Measurements from ENCODE around the gene MSH4.
"Not testable (repeated sequence)": the region's sequence is repeated elsewhere in the genome, so short reads cannot be mapped to it uniquely, and the experiment has no call there.

The MSH4 gene

GRCh38 chr1:75796376-75797272, at the start of gene MSH4:
Gene MSH4, plus strand, starts transcription at chr1:75796882. Its CDS starts 104 bp downstream, at chr1:75796986.
- Histone ChIP-seq H3K27me3 (ENCODE audit: low read depth) (no peaks in the 10 kb centered on the region; the same call in 1 of the 2 replicates), H3K4me1 (peaks cover 10% of the 10 kb centered on the region), H3K36me3 (replicated peaks) (peaks cover 49% of the 10 kb centered on the region), H3K9me3 (no peaks in the 10 kb centered on the region), H3K4me3 (no peak within 1 kb of the TSS)
- peak in 1 of 2 experiments; percentile 49 for DNase-seq (ENCODE audit: low spot score in 2 of 2)
- in situ Hi-C loops (cut with MboI; ENCODE audit: low sequenced_read_pairs) = loop anchor here (10.0 kb wide), 1 partner anchor 72 kb away; the partner anchor contains the start of gene ACADM

GRCh38 chr1:75757210-75757609, 39.5 kb upstream of the MSH4 start:
- H3K4me3 ChIP-seq; H3K27me3 ChIP-seq (ENCODE audit: low read depth); in situ Hi-C loops (cut with MboI; ENCODE audit: low sequenced_read_pairs); H3K9me3 ChIP-seq; DNase-seq (ENCODE audit: low spot score in 2 of 2); H3K4me1 ChIP-seq: not testable (repeated sequence)
- peaks cover 34% of the 10 kb centered on the region for H3K36me3 ChIP-seq (replicated peaks)

- H3K9me3 ChIP-seq; H3K4me1 ChIP-seq; DNase-seq (ENCODE audit: low spot score in 2 of 2); H3K27me3 ChIP-seq (ENCODE audit: low read depth); H3K4me3 ChIP-seq; in situ Hi-C loops (cut with MboI; ENCODE audit: low sequenced_read_pairs): not testable (repeated sequence)
- H3K36me3 ChIP-seq (replicated peaks) = peaks cover 26% of the 10 kb centered on the region
Measured at GRCh38 chr1:75758543-75758942, 38.1 kb upstream of the MSH4 start.

GRCh38 chr1:75764057-75764655, 32.5 kb upstream of the MSH4 start:
- Histone ChIP-seq H3K9me3 (no peaks in the 10 kb centered on the region), H3K27me3 (ENCODE audit: low read depth) (no peaks in the 10 kb centered on the region), H3K4me3 (no peak overlapping the region), H3K4me1 (peaks cover 16% of the 10 kb centered on the region), H3K36me3 (replicated peaks) (peaks cover 6% of the 10 kb centered on the region; the same call in 1 of the 2 replicates)
- no peak for DNase-seq (ENCODE audit: low spot score in 2 of 2)
- in situ Hi-C loops (cut with MboI; ENCODE audit: low sequenced_read_pairs) = no loop called here

- H3K27me3 ChIP-seq (ENCODE audit: low read depth) = no peaks in the 10 kb centered on the region
- DNase-seq (ENCODE audit: low spot score in 2 of 2) = no peak
- no peaks in the 10 kb centered on the region for H3K9me3 ChIP-seq
- no peak overlapping the region for H3K4me3 ChIP-seq
- peaks cover 19% of the 10 kb centered on the region for H3K4me1 ChIP-seq
- peaks cover 6% of the 10 kb centered on the region; the same call in 1 of the 2 replicates for H3K36me3 ChIP-seq (replicated peaks)
- in situ Hi-C loops (cut with MboI; ENCODE audit: low sequenced_read_pairs) = no loop called here
Measured at GRCh38 chr1:75765697-75766355, 30.9 kb upstream of the MSH4 start.

- Histone ChIP-seq H3K4me3 (no peak overlapping the region), H3K9me3 (no peaks in the 10 kb centered on the region), H3K4me1 (peaks cover 19% of the 10 kb centered on the region), H3K36me3 (replicated peaks) (no peaks in the 10 kb centered on the region), H3K27me3 (ENCODE audit: low read depth) (no peaks in the 10 kb centered on the region)
- in situ Hi-C loops (cut with MboI; ENCODE audit: low sequenced_read_pairs) = no loop called here
- no peak for DNase-seq (ENCODE audit: low spot score in 2 of 2)
Measured at GRCh38 chr1:75768016-75768415, 28.7 kb upstream of the MSH4 start.

GRCh38 chr1:75770761-75771160, 25.9 kb upstream of the MSH4 start:
- Histone ChIP-seq H3K4me3 (no peak overlapping the region), H3K9me3 (no peaks in the 10 kb centered on the region), H3K27me3 (ENCODE audit: low read depth) (no peaks in the 10 kb centered on the region), H3K36me3 (replicated peaks) (no peaks in the 10 kb centered on the region), H3K4me1 (peaks cover 9% of the 10 kb centered on the region)
- in situ Hi-C loops (cut with MboI; ENCODE audit: low sequenced_read_pairs) = no loop called here
- no peak for DNase-seq (ENCODE audit: low spot score in 2 of 2)

- H3K27me3 ChIP-seq (ENCODE audit: low read depth) = no peaks in the 10 kb centered on the region
- in situ Hi-C loops (cut with MboI; ENCODE audit: low sequenced_read_pairs) = no loop called here
- peaks cover 9% of the 10 kb centered on the region for H3K4me1 ChIP-seq
- H3K36me3 ChIP-seq (replicated peaks) = no peaks in the 10 kb centered on the region
- H3K4me3 ChIP-seq = no peak overlapping the region
- H3K9me3 ChIP-seq = no peaks in the 10 kb centered on the region
- no peak for DNase-seq (ENCODE audit: low spot score in 2 of 2)
Measured at GRCh38 chr1:75771978-75772377, 24.7 kb upstream of the MSH4 start.

GRCh38 chr1:75777812-75778211, 18.9 kb upstream of the MSH4 start:
- H3K4me3 ChIP-seq; in situ Hi-C loops (cut with MboI; ENCODE audit: low sequenced_read_pairs); H3K36me3 ChIP-seq (replicated peaks); H3K9me3 ChIP-seq; H3K4me1 ChIP-seq; DNase-seq (ENCODE audit: low spot score in 2 of 2); H3K27me3 ChIP-seq (ENCODE audit: low read depth): not testable (repeated sequence)

GRCh38 chr1:75778694-75779093, 18.0 kb upstream of the MSH4 start:
- DNase-seq (ENCODE audit: low spot score in 2 of 2); in situ Hi-C loops (cut with MboI; ENCODE audit: low sequenced_read_pairs); H3K27me3 ChIP-seq (ENCODE audit: low read depth); H3K36me3 ChIP-seq (replicated peaks); H3K9me3 ChIP-seq; H3K4me3 ChIP-seq; H3K4me1 ChIP-seq: not testable (repeated sequence)

GRCh38 chr1:75780183-75780582, 16.5 kb upstream of the MSH4 start:
- in situ Hi-C loops (cut with MboI; ENCODE audit: low sequenced_read_pairs); H3K9me3 ChIP-seq; DNase-seq (ENCODE audit: low spot score in 2 of 2); H3K36me3 ChIP-seq (replicated peaks); H3K27me3 ChIP-seq (ENCODE audit: low read depth); H3K4me1 ChIP-seq; H3K4me3 ChIP-seq: not testable (repeated sequence)

GRCh38 chr1:75783920-75784319, 12.8 kb upstream of the MSH4 start:
- H3K27me3 ChIP-seq (ENCODE audit: low read depth); in situ Hi-C loops (cut with MboI; ENCODE audit: low sequenced_read_pairs); H3K4me3 ChIP-seq; DNase-seq (ENCODE audit: low spot score in 2 of 2); H3K9me3 ChIP-seq: not testable (repeated sequence)
- Histone ChIP-seq H3K4me1 (peaks cover 10% of the 10 kb centered on the region), H3K36me3 (replicated peaks) (peaks cover 24% of the 10 kb centered on the region)

- peaks cover 18% of the 10 kb centered on the region for H3K4me1 ChIP-seq
- in situ Hi-C loops (cut with MboI; ENCODE audit: low sequenced_read_pairs) = no loop called here
- no peaks in the 10 kb centered on the region for H3K27me3 ChIP-seq (ENCODE audit: low read depth)
- peaks cover 39% of the 10 kb centered on the region for H3K36me3 ChIP-seq (replicated peaks)
- H3K9me3 ChIP-seq = no peaks in the 10 kb centered on the region
- H3K4me3 ChIP-seq = peak overlapping the region; percentile 61
- DNase-seq (ENCODE audit: low spot score in 2 of 2) = no peak
Measured at GRCh38 chr1:75785320-75785982, 11.2 kb upstream of the MSH4 start.
